Colon (tissue), 2 donors: ENCODE measurements around the gene RPL28.
"Not testable (repeated sequence)": the region's sequence is repeated elsewhere in the genome, so short reads cannot be mapped to it uniquely, and the experiment has no call there.

Experiments used
- FAIRE-seq: peaks from 2 replicates; lab custom pipeline; 2012; peaks lifted over from hg19 to GRCh38; lab: Jason Lieb, UNC
- donor health status: control.
- donor health status: control.

RPL28 gene

DNA sequence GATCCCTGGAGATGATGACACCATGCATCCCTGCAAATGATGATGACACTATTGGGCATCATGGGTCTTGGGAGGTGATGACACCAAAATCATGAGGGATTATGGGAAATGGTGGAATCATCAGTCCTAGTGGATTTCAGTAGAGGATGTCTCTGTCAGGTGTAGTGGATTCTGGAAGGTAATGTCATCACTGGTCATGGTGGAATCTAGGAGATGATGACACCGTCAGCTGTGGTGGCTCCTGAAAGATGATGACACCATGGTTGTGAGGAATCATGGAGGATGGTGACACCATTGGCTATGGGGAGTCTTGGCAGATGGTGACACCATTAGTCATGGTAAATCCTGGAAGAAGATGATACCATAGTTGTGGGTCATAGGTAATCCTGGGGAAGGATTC lies 45.5 kb downstream of the RPL28 start:
- no peak for FAIRE-seq

DNA sequence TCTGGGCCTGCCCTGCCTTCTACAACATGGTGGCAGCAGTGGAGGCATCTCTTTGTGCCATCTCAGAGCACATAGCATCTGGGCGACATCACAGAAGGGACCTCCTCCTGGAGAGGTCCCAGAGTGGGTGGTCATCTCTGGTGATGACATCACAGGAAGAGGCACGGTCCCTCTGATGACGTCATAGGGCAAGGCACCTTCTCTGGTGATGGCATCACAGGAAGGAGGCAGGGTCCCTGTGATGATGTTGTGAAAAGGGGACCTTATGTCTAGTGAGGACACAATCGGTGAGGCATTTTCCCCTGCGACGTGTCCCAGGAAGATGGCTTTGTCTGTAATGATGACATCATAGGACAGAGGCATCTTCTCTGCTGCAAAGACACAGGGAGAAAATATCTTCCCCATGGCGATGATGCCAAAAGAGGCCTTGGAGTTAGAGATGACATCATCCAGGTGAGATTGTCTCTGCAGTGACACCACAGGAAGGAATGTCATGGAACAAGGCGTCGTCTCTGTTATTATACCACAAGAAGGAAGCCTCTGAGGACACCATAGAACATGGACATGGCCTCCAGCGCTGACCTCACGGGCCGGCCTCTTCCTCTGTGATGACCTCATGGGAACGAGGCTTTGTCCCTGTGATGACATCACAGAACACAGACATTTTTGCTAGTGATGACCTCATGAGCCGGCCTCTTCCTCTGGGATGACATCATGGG lies 46.7 kb downstream of the RPL28 start:
- no peak for FAIRE-seq

DNA sequence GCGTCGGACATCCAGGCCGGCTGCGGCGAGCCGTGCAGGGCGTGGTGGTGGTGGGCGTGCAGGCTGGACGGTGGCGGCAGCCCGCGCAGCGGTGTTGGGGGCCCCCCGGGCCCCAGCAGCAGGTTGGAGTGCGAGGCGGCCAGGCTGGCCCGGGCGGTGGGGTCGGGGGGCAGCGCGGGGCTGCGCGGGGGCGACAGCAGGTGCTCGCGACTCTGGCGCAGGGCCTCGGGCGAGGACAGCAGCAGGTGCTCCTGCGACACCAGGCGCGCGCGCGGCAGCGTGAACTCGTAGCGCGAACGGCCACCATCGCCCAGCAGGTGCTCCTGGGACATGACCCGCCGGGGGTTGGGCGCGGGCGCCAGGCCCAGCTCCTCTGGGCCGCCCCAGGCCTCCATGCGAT lies 47.6 kb downstream of the RPL28 start:
- no peak for FAIRE-seq

DNA sequence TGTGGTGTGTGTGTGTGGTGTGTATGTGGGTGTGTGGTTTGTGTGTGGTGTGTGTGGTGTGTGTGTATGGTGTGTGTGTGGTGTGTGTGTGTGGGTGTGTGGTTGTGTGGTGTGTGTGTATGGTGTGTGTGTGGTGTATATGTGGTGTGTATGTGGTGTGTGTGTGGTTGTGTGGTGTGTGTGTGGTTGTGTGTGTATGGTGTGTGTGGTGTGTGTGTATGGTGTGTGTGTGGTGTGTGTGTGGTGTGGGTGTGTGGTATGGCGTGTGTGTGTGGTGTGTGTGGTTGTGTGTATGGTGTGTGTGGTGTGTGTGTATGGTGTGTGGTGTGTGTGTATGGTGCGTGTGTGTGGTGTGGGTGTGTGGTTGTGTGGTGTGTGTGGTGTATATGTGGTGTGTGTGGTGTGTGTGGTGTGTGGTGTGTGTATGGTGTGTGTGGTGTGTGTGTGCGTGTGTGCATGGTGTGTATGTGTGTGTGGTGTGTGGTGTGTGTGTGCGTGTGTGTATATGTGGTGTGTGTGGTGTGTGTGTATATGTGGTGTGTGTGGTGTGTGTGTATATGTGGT lies 48.7 kb downstream of the RPL28 start:
- no peak for FAIRE-seq

DNA sequence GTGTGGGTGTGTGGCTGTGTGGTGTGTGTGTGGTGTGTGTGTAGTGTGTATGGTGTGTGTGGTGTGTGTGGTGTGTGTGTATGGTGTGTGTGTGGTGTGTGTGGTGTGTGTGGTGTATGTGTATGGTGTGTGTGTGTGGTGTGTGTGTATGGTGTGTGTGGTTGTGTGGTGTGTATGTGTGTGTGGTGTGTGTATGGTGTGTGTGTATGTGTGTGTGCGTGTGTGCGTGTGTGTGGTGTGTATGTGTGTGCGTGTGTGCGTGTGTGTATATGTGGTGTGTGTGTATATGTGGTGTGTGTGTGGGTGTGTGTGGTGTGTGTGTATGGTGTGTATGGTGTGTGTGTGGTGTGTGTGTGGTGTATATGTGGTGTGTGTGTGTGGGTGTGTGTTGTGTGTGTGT lies 49.3 kb downstream of the RPL28 start:
- no peak for FAIRE-seq

DNA sequence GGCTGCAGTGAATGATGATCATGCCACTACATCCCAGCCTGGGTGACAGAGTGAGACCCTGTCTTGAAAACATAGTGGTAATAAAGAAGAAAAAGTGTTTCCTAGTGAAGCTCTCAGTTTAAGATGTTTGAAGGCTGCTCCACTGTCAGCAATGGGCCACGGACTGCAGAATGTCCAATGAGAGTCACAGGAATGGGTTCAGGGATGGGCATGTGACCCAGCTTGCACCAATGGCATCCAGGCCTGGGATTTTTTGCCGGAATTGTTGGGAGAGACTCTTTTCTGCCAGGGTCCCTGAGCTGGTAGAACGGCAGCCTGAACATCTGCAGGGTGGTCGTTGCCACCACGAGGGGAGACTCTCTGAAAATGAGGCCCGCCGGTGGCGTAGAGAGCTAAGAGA lies 51.1 kb downstream of the RPL28 start:
- no peak for FAIRE-seq

DNA sequence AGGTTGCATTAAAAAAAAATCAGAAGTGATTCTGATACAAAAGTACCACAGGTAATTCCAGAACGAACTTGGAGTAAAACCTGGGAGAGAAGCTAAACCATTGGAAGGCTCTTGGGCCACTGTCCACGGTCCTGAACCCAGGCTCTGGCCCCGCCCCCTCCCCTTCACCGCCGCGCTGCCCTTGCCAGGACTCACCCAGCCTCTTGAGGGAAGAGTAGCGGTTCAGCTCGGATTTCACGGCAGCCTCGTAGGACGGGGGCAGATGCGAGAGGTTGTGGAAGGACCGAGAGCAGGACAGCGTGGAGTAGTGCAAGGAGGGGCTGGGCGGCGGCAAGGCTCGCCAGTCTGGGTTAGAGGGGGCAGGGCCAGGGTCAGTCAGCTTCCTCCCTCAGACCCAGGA lies 51.7 kb downstream of the RPL28 start:
- no peak for FAIRE-seq

DNA sequence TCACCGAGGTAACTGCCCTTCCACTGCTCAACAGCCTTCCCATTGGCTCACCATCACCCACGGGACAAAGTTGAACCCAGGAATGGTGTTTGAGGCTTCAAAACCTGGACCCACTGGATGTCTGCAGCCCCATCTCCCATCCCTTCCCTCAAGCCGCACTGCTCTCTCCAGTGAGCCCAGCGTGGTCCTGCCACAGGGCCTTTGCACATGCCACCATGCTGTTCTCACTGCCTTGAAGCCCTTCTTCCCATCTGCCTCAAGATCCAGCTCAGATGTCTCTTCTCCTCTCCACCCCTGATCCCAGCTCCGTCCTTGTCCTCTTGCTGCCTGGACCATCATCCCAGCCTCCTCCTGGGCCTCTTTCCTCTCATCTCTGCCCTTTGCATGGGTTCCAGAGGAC lies 53.3 kb downstream of the RPL28 start:
- no peak for FAIRE-seq

DNA sequence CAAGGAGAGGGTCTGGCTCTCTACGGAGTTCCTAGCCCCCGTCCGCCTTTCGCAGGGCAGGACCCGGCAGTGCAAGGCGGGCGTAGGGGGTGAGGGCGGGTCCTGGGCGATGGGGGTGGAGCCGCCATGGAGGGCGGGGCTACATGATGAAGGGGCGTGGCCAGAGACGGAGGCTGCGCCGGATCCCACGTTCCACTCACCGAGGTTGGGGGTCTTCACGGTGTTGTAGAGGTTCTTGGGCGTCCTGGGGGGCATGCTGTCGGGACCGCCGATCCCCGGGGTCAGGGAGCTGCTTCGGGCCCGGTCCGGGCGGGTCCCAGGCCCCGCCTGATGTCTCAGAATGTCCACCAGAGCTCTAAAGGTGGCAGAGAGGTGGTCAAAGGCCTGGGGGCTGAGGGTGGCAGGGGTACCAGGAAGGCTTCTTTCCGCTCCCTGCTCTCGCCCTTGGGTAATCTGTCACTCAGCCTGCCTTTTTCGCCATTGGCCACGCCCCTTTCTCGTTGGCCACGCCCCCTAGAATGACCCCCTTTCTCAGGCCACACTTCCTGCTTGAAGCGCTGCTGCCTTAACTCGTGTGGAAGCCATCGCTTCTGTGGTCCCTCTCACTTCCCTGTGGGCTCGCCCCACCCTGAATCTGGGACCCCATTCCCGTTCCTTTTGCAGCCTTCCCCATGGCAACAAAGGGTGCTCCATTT lies 54.8 kb downstream of the RPL28 start:
- FAIRE-seq: no peak

DNA sequence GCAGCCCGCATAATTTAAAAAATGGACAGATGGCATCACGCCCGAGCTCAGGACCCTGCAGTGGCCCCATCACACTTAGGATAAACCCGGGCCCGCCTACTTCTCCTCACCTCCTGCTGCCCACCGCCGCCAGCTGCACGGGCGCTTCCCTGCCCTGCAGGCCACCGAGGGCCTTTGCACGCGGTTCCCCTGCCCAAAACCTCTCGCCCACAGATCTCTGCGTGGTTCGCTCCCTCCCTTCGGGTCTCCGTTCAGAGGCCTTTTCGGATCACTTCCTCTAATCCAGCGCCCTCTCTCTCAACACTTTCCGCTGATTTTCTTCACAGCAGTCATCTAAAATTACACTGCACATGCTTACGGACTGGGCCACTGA lies 55.6 kb downstream of the RPL28 start:
- FAIRE-seq: no peak

DNA sequence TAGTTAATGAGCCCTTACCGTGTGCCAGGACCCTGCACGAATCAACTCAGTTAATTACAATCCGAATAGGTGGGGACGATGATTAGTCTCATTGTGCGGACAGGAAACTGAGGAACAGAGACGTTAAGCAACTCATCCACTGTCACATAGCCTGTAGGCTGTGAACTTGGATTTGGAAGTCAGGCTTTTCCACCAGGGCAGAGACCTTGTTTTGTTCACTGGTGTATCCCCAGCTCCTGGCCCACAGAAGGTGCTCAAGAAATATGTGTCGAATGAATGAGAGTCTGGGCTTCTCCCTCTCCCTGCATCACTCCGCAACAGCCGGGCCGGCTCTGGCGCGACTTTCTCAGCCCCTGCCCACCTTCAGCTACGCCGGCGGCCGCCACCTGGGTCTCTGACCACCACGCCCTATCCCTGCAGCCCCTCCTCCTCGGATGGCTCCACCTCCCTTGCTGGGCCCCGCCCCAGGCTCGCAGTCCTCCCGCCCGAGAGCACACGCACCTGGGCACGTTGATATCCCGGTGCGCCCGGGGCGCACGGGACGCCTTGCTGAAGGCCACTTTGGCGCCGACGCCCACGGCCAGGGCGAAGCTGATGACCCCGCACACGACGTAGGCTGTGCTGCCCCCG lies 56.1 kb downstream of the RPL28 start:
- FAIRE-seq: no peak

DNA sequence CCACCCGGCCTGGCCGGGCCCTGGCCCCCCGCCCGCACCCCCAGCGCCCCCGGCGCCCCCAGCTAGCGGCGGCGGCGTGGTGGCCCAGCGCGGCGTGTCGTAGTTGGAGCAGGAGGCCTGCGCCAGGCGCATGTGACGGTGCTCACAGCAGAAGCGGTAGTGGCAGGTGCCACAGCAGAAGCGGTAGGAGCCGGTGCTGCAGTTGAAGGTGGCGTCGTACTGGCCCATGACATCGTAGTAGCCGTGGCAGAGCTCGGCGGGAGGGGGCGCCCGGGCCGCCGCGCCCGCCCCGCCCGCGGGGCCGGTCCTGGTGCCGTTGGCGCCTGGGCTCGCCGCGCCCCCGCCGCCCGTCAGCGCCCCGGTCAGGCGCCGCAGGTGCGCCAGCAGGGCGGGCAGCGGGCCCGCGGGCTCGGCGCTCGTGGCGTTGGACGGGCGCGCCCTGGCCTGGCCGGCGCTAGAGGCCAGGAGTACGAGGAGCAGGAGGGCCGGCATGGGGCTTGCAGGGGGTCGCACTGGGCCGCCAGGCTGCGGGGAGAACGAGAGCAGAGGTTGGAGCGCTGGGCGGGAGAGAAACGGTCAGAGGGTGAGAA lies 56.7 kb downstream of the RPL28 start:
- no peak for FAIRE-seq

DNA sequence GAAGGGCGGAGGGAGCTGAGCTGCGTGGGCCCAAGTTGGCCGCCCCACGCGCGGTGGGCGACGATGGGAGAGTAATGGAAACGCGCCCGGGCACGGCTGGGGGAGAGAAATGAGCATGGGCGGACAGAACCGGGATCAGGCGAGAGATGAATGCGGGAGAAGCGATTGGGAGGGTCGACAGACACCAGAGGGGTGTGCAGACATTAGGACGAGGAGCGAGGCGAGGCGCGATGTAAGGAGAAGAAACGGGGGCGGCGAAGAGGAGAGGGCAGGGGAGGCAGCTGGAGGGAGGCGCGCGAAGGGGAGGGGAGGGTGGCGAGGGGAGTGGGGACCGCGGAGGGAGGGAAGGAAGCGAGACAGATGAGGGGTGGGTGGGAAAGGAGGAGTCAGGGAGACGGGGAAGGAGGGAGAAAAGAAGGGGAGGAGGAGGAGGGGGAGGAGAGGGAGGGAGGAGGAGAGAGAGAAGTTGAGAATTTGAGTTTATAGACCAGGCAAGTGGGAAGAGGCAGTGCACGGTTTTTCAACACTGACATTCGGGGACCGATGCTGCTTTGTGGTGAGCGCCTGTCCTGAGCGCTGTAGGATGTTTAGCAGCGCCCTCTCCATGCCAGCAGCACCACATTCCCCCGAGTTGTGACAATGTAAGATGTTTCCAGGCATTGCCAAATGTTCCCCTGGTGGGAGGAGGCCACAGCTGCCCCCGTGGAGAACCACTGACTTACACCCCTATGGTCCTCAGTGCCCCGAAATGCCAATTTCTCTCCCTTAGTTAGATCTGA lies 57.5 kb downstream of the RPL28 start, which contains the start of gene SHISA7:
Gene SHISA7 (minus strand): TSS at position 256 of the 779 bp plus-strand sequence. CDS start 437 bp downstream, outside the sequence.
- FAIRE-seq: no peak

DNA sequence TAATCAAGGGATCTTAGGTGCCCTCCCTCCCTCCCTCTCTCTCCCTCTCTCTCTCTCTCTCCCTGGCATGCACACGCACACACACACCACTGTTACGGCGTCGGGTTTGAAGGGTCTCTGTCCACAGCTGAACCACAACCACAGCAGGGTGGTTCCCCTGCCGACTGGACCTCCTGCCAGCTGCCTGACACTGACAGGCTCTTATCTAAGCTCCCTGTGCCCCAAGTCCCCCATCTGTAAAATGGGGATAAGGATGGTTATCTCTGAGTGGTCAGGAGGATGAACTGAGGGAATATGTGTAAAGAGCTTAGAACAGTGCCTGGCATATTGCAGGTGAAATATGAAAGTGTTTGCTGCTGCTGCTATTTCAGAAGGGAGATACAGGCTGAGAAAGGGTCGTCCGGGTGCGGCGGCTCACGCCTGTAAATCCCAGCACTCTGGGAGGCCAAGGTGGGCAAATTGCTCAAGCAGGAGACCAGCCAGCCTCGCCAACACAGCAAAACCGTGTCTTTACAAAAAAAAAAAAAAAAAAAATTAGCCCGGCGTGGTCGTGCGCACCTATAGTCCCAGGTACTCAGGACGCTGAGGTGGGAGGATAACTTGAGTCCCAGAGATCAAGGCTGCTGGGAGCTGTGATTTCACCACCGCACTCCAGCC lies 58.2 kb downstream of the RPL28 start:
- FAIRE-seq: no peak

DNA sequence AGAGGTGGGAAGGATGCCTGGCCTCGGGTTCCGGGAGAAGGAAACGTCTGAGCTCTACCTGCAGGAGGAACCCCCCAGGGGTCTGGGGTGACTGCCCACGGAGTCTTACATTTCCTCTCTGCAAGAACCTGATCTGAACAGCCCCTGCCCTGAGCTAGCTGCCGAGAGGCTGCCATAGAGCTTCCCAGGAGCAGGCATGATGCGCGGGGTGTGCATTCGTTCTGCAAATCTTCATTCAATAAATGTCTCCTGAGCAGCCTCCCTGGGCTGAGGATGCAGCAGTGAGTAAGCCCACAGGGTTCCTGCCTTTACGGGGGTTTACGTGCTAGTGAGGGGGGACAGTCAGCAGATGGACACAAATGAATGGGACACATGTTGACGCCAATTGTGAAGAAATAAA lies 58.9 kb downstream of the RPL28 start:
- no peak for FAIRE-seq

DNA sequence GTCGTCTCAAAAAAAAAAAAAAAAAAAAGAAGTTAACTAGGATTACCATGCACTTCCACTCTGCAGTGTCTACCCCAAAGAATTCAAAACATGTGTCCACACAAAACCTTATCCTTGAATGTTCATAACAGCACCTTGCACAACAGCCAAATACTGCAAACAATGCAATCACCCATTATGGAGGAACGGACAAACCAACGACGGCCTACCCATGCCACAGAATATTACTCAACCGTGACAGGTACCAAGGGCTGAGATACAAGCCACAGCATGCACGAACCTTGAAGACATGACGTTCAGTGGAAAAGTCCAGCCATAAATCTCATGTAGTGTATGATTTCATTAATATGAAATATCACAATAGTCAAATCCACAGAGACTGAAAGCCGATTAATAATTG lies 60.3 kb downstream of the RPL28 start:
- FAIRE-seq: no peak

DNA sequence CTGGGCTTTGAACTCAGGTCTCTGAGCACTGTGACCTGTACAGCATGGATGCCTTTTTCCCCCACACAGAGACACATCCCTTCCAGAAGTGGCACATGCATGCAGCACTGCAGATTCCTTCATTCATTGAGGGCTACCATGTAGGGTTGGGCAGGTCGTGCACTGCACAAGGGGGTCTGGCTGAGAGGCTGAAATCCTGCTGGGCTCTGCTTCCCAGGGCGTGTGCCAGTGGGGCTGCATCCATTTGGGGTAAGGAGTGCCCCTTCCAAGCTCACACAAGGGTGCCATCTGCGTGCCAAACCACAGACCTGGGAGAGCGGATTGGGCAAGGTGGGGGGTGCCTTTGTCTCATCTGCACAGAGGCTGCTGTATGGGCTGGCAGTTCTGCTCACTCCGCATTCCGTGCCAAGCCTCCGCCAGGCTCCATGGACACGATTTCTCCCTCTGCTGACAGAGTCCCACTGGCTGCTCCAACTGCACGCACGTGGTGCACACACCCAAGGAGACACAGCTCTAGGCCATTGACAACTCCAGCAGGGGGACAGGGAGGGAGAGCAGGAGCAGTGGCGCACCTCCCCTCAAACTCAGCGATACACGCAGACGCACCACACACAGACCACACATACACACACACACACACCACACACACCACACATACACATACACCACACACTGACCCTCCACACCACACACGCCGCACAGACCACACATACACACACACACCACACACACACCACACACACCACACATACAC lies 61.9 kb downstream of the RPL28 start:
- no peak for FAIRE-seq

DNA sequence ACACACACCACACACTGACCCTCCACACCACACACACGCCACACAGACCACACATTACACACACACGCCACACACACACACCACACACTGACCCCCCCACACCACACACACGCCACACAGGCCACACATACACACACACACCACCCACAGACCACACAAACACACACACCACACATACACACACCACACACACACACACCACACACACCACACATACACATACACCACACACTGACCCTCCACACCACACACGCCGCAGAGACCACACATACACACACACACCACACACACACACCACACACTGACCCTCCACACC lies 62.4 kb downstream of the RPL28 start:
- not testable (repeated sequence) for FAIRE-seq

DNA sequence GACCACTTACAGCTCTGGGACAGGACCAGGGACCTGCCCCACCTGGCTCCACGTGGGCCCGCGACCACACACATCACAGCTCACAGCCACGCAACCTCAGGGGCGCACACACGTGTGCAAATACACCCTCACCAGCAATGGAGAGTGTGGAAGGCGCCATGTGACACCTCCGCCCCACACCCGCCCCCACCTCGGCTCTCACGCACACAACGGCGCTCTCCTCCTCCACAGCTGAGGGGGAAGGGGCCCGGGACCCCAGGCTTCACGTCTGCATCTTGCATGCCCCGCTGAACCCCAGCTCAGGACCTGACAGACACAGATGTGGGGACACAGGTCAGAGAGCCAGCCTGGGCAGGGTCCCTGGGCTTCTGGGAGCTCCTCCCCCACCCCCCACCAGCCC lies 63.7 kb downstream of the RPL28 start:
- FAIRE-seq: no peak

DNA sequence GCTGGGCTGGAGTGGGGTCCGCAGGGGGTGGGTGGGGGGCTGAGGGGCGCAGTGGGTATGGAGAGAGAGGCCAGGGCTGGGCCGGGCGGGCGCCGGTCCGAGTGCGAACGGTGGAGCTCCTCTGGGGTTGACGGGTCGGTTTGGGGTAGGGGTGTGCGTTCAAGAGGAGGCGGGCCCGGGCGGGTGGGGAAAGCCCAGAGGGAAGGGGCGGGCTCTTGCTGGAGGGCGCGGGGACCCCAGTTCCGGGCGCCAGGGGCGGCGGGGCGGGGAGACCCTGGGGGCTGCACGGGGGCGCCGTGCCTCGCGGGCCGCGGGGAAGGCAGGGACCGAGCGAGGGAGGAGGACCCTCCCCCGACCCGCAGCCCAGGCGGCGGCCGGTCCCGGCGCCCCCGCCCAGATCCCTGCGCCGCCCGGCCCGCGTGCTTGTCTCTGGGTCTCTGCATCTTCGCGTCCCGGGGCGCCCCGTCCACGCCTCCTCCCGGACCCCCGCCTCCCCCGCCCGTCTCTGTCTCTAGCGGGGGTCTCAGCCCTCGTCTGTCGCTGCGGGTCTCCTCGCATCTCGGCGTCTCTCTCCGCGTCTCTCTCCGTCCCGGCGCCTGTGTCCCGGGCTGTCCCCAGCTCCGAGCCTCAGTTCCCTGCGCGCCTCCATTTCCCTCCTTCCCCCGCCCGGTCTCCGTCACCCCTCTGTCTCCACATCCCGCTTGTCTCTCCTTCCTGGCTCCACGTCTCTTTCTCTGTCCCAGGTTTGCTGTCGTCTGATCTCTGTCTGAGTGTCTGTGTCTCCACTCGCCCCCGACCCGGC lies 65.6 kb downstream of the RPL28 start:
- FAIRE-seq: no peak
